ENCODE data around the gene GALNT2. TPM values are rescaled to one million over a fixed set of nuclear protein-coding genes. Genes with fewer than 3 reads are reported as not detected.

GALNT2 gene
- total RNA-seq, 2 experiments from 2014 or later = 48.2 to 51.0 TPM

GRCh38 chr1:230280054-230280795 lies 213.2 kb downstream of the GALNT2 start:
- DNase-seq (peak; percentile 45), ATAC-seq (no peak)
- ChIA-PET CTCF (interaction anchor here (1.0 kb wide), 1 partner anchor 10 kb away, joined by 3 read pairs; no protein-coding TSS in a partner anchor), POLR2A (no interaction called here)
- Mint-ChIP-seq H3K27ac (no peak overlapping the region), H3K4me3 (no peak overlapping the region), H3K36me3 (ENCODE audit: low read depth) (peaks cover 18% of the 10 kb centered on the region), H3K4me1 (peaks cover 32% of the 10 kb centered on the region), H3K27me3 (no peaks in the 10 kb centered on the region), H3K9me3 (ENCODE audit: low read depth) (no peaks in the 10 kb centered on the region)
- intact Hi-C loops (cut with DNase I, micrococcal nuclease) = no loop called here

GRCh38 chr1:230280906-230281413 lies 213.9 kb downstream of the GALNT2 start:
- ATAC-seq (no peak), DNase-seq (peak; percentile 3)
- Mint-ChIP-seq H3K4me1 (peaks cover 32% of the 10 kb centered on the region), H3K9me3 (ENCODE audit: low read depth) (no peaks in the 10 kb centered on the region), H3K36me3 (ENCODE audit: low read depth) (peaks cover 18% of the 10 kb centered on the region), H3K27ac (peak overlapping the region; percentile 6), H3K27me3 (no peaks in the 10 kb centered on the region), H3K4me3 (no peak overlapping the region)
- POLR2A ChIA-PET = no interaction called here
- CTCF ChIA-PET = interaction anchor here (0.5 kb wide), 1 partner anchor 47 kb away, joined by 3 read pairs; no protein-coding TSS in a partner anchor
- intact Hi-C loops (cut with DNase I, micrococcal nuclease) = no loop called here

- intact Hi-C loops (cut with DNase I, micrococcal nuclease) = no loop called here
- Mint-ChIP-seq H3K4me1 (peaks cover 27% of the 10 kb centered on the region), H3K9me3 (ENCODE audit: low read depth) (no peaks in the 10 kb centered on the region), H3K36me3 (ENCODE audit: low read depth) (peaks cover 18% of the 10 kb centered on the region), H3K27me3 (no peaks in the 10 kb centered on the region), H3K4me3 (no peak overlapping the region), H3K27ac (peak overlapping the region; percentile 6)
- ChIA-PET CTCF (interaction anchor here (0.5 kb wide), 1 partner anchor 46 kb away, joined by 3 read pairs; no protein-coding TSS in a partner anchor), POLR2A (no interaction called here)
- DNase-seq = peak; percentile 3
- no peak for ATAC-seq
These were observed 214.5 kb downstream of the GALNT2 start for GRCh38 chr1:230281556-230281955.

DNA sequence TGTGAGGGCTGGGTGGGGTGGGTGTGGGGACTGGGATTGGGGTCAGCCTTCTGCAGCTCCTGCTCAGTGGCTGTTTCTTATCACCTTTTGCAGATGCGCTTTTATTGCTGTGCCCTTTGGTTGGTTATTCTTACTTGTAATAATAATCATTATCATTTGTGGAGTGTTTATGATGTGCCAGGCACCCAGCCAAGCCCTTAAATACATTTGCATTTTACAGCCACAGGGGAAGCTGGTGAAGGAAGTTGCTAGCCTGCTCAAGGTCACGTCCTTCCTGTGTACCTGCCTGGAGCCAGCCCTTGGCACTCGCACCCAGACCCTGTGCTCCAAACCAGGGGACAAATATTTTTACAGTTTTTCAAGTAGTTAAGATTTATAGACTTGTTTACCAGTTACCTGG lies 215.1 kb downstream of the GALNT2 start:
- Mint-ChIP-seq H3K4me1 (peaks cover 22% of the 10 kb centered on the region), H3K9me3 (ENCODE audit: low read depth) (no peaks in the 10 kb centered on the region), H3K27ac (no peak overlapping the region), H3K4me3 (no peak overlapping the region), H3K27me3 (no peaks in the 10 kb centered on the region), H3K36me3 (ENCODE audit: low read depth) (peaks cover 16% of the 10 kb centered on the region)
- CTCF ChIA-PET = no interaction called here
- POLR2A ChIA-PET = no interaction called here
- DNase-seq (peak; percentile 15), ATAC-seq (peak; percentile 37)
- intact Hi-C loops (cut with DNase I, micrococcal nuclease) = no loop called here

GRCh38 chr1:230283678-230284077 lies 216.6 kb downstream of the GALNT2 start:
- H3K27ac Mint-ChIP-seq = peak overlapping the region; percentile 21
- intact Hi-C loops (cut with DNase I, micrococcal nuclease) = no loop called here
- H3K36me3 Mint-ChIP-seq (ENCODE audit: low read depth) = peaks cover 9% of the 10 kb centered on the region
- DNase-seq = no peak
- no peak for ATAC-seq
- no peaks in the 10 kb centered on the region for H3K9me3 Mint-ChIP-seq (ENCODE audit: low read depth)
- H3K4me1 Mint-ChIP-seq = peaks cover 12% of the 10 kb centered on the region
- no peaks in the 10 kb centered on the region for H3K27me3 Mint-ChIP-seq
- POLR2A ChIA-PET = no interaction called here
- CTCF ChIA-PET = interaction anchor here (0.6 to 0.7 kb wide), 2 partner anchors 304 to 375 kb away, joined by 3 read pairs; no protein-coding TSS in a partner anchor
- no peak overlapping the region for H3K4me3 Mint-ChIP-seq

DNA sequence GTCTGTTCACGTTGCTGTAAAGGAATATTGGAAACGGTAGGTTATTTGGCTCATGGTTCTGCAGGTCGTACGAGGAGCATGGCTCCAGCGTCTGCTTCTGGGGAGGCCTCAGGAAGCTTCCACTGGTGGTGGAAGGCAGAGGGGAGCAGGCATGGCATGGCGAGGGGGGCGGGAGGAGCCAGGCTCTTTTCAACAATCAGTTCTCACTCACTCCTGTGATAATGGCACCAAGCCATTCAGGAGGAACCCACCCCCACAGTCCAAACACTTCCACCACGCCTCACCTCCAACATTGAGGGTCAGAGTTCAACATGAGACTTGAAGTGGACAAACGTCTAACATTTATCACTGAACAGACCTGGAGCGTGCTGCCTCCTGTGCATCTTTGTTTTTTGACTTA lies 217.9 kb downstream of the GALNT2 start:
- intact Hi-C loops (cut with DNase I, micrococcal nuclease) = no loop called here

GRCh38 chr1:230285351-230285750 lies 218.3 kb downstream of the GALNT2 start:
- POLR2A ChIA-PET = no interaction called here
- Mint-ChIP-seq H3K27ac (no peak overlapping the region), H3K4me3 (no peak overlapping the region), H3K36me3 (ENCODE audit: low read depth) (no peaks in the 10 kb centered on the region), H3K9me3 (ENCODE audit: low read depth) (no peaks in the 10 kb centered on the region), H3K4me1 (peaks cover 12% of the 10 kb centered on the region), H3K27me3 (peaks cover 2% of the 10 kb centered on the region)
- intact Hi-C loops (cut with DNase I, micrococcal nuclease) = no loop called here
- peak; percentile 2 for DNase-seq
- ATAC-seq = no peak
- CTCF ChIA-PET = no interaction called here

More for the DNA sequence above, 217.9 kb downstream of the GALNT2 start:
- ATAC-seq = no peak
- ChIA-PET CTCF (no interaction called here), POLR2A (no interaction called here)
- Mint-ChIP-seq H3K36me3 (ENCODE audit: low read depth) (no peaks in the 10 kb centered on the region), H3K4me1 (peaks cover 12% of the 10 kb centered on the region), H3K9me3 (ENCODE audit: low read depth) (no peaks in the 10 kb centered on the region), H3K4me3 (no peak overlapping the region), H3K27me3 (no peaks in the 10 kb centered on the region), H3K27ac (no peak overlapping the region)
- DNase-seq = peak; percentile 2

DNA sequence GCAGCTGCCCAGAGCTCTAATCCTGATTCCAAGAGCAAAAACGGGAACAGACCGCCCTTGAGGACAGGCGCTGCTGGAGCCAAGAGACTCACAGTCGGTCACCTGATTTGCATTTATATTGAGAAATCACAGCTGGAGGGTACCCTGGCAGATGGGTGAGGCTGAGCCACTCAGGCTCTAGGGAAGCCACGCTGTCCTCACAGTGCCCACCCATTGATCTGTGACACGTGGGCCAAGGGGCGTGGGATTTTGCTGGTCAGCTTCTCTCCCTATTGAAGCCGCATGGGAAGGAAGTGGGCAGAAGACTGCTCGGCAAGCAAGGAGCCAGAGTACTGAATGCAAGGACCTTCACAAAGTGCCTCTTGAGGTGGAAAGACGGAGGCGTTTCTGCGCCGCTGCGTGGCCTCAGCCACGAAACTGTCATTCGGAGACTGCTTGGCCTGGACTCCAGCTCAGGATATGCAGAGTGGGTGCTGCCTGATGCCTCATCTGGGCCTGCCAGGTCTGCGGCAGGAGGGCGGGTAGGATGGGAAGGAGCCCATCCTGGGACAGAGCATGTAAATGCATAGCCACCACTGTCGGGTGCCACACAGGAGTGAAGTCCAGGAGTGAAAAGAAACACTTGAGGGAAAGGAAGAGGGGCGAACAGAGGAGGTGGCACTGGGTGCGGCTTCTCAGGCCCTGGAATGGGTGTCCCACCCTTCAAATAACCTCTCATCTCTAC lies 219.3 kb downstream of the GALNT2 start:
- POLR2A ChIA-PET = no interaction called here
- intact Hi-C loops (cut with DNase I, micrococcal nuclease) = no loop called here
- Mint-ChIP-seq H3K4me3 (no peak overlapping the region), H3K4me1 (peaks cover 9% of the 10 kb centered on the region), H3K27me3 (peaks cover 2% of the 10 kb centered on the region), H3K9me3 (ENCODE audit: low read depth) (no peaks in the 10 kb centered on the region), H3K27ac (no peak overlapping the region), H3K36me3 (ENCODE audit: low read depth) (no peaks in the 10 kb centered on the region)
- ATAC-seq = no peak
- CTCF ChIA-PET = no interaction called here
- DNase-seq = no peak

- peaks cover 5% of the 10 kb centered on the region for H3K4me1 Mint-ChIP-seq
- H3K4me3 Mint-ChIP-seq = no peak overlapping the region
- intact Hi-C loops (cut with DNase I, micrococcal nuclease) = no loop called here
- peaks cover 4% of the 10 kb centered on the region for H3K27me3 Mint-ChIP-seq
- H3K9me3 Mint-ChIP-seq (ENCODE audit: low read depth) = no peaks in the 10 kb centered on the region
- no peak for DNase-seq
- no peak overlapping the region for H3K27ac Mint-ChIP-seq
- no peaks in the 10 kb centered on the region for H3K36me3 Mint-ChIP-seq (ENCODE audit: low read depth)
- ChIA-PET CTCF (no interaction called here), POLR2A (no interaction called here)
- no peak for ATAC-seq
These were observed 219.8 kb downstream of the GALNT2 start for GRCh38 chr1:230286890-230287269.

GRCh38 chr1:230287674-230288315 lies 220.8 kb downstream of the GALNT2 start:
- intact Hi-C loops (cut with DNase I, micrococcal nuclease) = no loop called here
- ChIA-PET CTCF (no interaction called here), POLR2A (no interaction called here)
- no peak for ATAC-seq
- no peak overlapping the region for H3K4me3 Mint-ChIP-seq
- no peaks in the 10 kb centered on the region for H3K9me3 Mint-ChIP-seq (ENCODE audit: low read depth)
- no peak overlapping the region for H3K27ac Mint-ChIP-seq
- H3K4me1 Mint-ChIP-seq = no peaks in the 10 kb centered on the region
- no peaks in the 10 kb centered on the region for H3K36me3 Mint-ChIP-seq (ENCODE audit: low read depth)
- peaks cover 7% of the 10 kb centered on the region for H3K27me3 Mint-ChIP-seq
- DNase-seq = no peak

- Mint-ChIP-seq H3K4me1 (no peaks in the 10 kb centered on the region), H3K36me3 (ENCODE audit: low read depth) (no peaks in the 10 kb centered on the region), H3K27ac (no peak overlapping the region), H3K27me3 (peaks cover 11% of the 10 kb centered on the region), H3K4me3 (no peak overlapping the region), H3K9me3 (ENCODE audit: low read depth) (no peaks in the 10 kb centered on the region)
- intact Hi-C loops (cut with DNase I, micrococcal nuclease) = no loop called here
- no peak for DNase-seq
- POLR2A ChIA-PET = no interaction called here
- ATAC-seq = no peak
- CTCF ChIA-PET = interaction anchor here (0.6 to 0.9 kb wide), 2 partner anchors 23 to 708 kb away, joined by 3 to 5 read pairs; no protein-coding TSS in a partner anchor
These were observed 221.8 kb downstream of the GALNT2 start for GRCh38 chr1:230288641-230289349.
